ENCODE results near the gene VANGL2.
A peak's percentile ranks its signal among the peaks of the same experiment; 100 is the strongest.

VANGL2 gene

DNA sequence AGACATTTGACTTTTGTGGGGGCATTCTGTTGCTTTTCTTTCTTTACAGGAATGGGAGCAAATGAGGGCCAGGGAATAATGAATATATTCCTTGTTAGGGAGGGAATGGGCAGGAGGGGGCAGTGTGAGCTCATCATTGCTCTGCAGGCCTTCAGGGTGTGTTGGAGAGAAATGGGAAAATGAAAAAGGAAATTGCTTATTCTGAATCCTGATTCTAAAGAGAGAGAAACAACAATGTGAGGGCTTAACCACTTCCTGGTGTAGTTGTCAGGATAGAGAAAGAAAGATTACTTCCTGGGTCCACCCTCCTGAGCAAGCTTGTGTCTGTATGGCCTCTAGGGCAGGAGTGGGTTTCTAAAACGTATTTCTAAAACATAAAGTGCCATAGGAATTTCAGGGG, 28.3 kb downstream of the VANGL2 start:
- peak; percentile 58 for DNase-seq

DNA sequence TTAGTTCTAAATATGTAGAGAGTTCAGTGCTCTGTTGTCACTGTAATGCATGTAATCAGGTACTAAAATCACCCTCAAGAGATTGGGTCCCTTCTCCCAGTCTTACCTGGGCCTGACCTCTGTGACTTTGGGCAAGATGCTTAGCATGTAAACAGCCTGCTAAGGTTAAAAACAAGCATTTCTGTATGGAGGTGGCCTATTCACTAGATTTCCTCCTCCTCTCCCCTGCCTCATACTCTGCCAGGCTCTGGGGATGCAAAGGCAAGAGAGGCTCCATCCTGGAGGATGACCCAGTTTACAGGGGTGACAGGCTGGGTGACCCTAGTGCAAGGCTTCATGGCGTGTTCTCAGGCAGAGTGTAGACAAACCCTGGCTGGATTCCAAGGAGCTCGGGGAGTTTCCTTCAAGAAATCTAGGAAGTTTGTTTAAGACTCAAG, 28.8 kb downstream of the VANGL2 start:
- no peak for DNase-seq

DNA sequence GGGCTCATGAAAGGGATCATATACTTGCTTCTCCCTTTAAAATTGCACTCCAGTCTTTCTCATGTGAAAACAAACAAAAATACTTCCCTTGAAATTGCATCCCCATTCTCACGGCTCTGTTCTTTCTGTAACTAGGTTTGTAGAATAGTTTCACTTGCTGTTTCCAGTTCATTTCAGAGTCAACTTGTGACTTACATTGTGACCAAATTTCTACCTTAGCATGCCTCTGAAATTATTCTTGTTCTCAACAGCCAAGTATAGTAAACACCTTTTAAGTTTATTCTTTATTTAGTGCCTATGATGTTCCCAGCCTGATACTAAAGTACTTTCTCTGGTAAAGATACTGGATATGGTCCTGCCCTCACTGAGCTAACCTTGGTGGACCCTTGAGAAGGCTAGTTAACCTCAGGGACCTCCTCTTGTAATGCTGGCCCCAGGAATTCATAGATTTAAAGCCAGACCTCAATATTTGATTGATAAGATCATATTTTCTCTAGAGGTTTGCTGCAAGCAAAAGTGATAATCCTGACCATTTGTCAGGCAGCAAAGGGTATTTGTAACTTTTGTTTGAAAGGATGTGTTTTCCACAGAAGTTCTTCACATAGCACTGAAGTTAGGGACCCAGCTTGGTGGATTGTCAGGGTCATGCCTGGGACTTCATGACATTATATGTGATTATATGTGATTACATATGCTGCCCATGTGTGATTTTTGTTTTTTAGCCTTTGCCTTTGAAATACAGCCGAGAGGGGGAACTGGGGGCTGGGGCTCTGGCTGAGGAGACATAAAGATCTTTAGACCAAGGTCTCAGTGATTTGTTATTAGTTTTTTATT, 29.6 kb downstream of the VANGL2 start:
- no peak for DNase-seq

DNA sequence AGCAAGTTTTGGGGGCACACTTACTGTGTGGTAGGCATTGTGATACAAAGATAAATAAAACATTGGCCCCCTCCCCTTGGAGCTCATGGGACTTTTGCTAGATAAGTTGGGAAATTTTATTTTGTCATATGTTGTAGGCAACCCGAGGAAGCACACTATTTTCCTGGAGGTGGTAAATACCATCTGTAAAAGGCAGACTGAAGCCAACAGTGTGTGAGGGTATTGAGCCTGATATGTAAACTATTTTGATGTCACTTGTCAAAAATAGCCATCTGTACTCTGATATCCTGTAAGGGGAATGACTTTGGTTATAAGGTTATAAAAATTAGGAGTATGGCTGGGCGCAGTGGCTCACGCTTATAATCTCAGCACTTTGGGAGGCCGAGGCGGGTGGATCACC, 30.6 kb downstream of the VANGL2 start:
- no peak for DNase-seq

DNA sequence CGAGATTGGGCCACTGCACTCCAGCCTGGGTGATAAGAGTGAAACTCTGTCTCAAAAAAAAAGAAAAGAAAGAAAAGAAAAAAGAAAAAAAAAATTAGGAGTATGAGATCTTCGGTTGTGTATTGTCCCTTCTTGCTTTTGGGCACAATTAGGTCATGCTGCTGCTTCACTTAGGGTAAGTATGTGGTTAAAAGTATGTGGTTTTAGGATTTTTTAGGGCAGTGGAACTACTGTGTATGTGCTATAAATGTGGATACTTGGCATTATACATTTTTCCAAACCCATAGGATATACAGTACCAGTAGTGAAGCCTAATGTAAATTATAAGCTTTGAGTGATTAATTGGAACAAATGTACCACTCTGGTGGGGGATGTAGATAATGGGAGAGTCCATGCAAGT, 31.2 kb downstream of the VANGL2 start:
- no peak for DNase-seq

DNA sequence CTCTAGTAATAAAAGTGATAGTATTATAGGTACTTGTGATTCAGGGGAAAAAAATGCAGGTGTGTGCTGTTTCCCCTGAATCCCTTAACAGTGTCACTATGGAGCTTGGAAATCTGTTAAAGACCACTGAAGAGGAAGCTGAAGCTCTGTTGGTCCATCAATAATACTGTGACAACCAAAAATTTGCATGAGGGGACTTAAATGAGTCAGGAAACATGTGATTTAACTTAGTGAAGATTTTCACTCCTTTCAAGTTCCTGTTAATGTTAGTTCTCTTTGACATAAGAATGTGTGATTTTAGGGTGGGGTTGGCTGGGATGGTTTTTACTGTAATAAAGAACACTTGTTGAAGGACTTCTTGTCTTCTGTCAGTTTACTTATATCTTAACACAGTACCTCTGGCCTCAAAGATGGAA, 32.0 kb downstream of the VANGL2 start:
- DNase-seq: no peak

DNA sequence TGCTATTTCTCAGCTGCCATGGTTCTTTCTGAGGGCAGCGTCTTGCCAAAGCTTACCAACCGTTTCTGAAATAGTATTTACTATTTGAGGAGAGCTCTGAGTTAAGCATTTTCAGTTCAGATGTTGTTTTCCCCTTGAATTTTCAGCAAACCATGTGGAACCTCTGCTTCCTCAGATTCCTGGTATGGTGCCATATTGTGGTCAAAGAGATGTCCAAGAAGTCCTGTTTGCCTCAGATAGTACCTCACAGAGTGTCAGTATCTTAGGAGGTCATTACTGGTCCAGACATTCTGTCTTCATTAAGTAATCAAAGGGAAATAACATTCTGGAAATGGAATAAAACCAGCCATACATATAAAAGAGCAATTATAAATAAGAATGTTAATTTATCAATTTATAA, 36.6 kb downstream of the VANGL2 start:
- no peak for DNase-seq

DNA sequence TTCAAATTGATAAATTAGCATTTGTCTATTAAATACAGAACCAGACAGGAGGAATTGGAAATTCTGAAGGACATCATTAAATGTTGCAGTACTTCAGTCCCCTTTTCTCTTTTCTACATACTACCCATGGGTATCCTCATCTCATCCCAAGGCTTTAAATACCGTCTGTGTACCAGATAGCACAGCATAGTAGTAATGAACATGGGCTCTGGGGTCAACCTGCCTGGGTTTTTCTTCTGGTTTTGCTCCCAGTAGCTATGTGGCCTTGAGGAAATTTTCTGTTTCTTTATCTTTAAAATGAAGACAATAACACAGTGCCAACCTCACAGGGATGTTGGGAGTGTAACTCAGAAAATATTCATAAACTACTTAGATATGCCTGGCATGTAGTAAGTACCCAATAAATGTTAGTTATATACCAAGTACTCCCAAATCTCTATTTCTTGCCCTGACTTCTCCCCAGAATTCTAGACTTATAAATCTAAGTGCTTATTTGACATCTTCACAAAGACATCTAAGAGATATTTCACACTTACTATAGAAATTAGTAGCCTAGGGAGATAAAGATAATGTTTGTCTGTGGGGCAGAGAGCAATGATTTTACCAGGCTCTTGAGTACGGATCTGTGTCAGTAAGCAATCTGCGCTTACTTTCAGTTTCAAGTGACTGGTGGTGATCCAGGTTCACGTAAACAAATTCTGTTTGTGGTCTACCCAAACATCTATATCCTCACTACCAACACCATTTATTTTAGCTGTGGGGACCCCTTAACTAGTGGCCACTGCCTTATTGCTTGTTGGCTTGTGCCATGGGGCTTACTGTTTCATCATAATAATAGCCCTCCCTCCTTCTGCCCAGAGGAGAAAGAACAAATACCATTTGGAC, 37.3 kb downstream of the VANGL2 start:
- no peak for DNase-seq

DNA sequence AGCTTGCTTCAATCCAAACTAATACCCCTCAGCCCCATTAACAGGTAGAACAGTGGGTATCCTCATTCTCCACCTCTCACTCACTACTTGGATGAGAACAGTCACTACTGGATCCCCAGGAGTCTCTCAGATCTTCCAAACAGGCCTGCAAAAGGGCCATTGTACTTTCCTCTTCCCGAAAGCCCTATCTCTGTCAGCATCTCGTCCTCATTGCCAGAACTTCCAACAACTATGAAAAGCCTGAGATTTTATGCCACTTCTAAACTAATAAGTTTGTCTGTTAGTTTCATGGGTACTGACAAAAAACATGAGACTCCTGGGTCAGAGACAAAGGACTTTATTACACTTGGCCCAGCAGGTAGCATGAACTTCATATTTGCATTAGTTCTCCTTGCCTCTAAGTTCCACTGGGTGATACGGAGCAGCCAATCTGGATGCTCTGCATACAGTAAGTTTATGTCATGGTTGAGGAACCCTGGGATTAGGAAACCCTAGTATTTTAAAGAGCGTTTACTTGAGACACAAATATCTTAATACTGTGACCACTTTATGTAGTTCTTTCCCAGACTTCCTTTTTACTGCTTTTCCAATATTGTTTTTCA, 38.1 kb downstream of the VANGL2 start:
- DNase-seq: no peak

DNA sequence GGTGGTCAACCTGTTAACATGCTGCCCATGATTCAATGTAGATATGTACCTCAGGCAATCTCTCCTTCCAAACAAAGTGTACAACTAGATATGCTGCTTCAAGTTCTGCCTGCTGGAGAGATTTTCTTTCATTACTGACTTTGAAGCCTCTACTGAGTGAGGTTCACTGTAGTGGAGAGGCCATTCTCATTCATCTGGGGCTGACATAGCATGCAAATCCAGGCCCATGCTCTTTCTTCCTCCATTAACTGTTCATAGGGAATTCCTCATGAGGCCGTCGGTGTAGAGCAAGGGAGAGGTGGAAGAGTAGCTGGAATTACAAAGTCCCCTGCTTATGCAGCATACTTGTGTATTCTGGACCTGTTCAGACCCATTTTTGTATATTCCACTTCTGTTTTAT, 38.6 kb downstream of the VANGL2 start:
- peak; percentile 20 for DNase-seq

DNA sequence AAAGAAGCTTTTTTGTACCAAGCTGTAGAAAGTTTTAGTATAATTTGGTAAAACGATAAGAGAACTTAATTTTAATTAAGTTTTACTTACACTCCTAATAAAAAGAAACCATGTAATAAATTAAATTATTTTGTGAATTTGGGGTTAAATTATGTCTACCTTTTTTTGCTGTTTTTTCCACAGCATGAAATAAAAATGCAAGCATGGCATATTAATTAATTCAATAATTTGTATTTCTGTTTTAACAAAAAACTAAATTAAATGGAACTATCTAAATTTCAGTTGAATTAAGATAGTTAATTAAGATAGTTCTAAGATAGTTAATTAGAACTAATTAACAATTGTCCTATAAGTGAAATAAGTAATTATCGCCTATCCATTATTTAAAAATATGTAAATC, 39.4 kb downstream of the VANGL2 start:
- DNase-seq: no peak

DNA sequence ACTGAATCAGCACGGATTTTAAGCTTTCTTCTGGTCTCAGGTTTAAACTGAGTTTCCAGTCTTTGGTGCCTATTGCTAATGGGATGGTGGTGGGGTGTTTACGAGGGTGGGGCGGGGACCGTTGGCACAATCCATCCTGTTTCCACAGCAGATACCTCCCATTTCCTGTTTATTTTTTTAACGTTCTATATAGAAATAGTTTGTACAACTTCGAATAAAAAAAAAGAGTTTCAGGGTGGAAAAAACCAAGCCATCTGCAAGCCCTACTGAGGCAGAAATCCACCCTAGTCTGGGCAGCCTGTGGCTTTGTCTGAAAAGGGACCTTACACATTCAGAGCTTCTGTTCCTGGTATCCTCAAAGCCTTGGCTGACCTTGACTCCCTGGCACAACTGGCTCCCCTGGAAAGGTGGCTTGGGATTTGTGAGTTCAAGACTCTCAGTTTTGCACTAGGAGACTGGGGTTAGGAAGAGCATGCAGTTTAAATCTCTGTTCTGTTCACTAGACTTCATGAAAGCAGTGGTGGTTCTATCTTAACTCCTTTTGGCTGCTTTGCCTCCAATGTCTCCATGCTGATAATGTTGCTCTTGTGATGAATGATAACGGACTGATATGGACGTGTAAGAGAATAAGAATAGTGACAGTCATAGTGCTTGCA, 46.7 kb downstream of the VANGL2 start:
- no peak for DNase-seq

DNA sequence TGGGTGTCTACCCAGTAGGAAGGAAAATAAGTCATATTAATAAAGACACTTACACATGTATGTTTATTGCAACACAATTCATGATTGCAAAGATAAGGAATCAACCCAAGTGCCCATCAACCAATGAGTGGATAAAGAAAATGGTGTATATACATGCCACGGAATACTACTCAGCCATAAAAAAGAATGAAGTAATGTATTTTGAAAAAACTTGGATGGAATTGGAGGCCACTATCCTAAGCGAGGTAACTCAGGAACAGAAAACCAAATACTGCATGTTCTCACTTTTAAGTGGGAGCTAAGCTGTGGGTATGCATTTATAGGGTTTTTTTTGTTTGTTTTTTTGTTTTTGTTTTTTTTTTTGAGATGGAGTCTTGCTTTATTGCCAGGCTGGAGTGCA, 49.1 kb downstream of the VANGL2 start:
- DNase-seq: no peak

DNA sequence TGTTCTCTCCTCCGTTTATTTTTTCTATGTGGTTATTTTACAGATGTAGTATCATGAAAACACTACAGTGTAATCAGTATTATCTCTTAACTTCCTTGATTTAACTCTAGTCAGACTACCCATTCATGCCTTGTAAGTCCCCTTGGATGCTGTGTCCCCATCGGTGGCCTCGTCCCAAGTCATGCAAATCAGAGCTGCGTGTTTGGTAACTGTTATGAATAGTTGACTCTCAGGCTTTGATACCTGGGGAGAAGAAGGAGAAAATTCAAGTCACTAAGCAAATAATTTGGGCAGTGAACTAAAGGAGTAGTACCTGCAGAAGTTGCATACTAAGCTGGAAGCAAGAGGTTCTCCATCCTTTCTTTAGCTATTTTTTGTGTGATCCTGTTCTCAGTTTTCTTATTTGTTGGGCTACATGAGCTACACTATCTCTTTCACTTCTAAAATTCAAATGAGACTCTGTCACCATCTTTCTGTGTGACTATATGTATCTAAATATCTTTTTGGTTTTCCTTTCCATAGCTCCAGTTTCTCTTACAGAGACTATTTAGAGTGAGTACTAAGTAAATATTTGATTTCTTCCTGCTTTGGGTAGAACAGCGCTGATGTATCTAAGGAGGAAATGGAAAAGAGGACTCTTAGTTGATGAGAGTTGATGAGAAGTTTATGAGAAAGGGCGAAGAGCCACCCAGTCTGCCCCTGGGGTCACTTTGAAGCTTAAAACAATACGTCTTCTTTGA, 50.9 kb downstream of the VANGL2 start:
- no peak for DNase-seq

DNA sequence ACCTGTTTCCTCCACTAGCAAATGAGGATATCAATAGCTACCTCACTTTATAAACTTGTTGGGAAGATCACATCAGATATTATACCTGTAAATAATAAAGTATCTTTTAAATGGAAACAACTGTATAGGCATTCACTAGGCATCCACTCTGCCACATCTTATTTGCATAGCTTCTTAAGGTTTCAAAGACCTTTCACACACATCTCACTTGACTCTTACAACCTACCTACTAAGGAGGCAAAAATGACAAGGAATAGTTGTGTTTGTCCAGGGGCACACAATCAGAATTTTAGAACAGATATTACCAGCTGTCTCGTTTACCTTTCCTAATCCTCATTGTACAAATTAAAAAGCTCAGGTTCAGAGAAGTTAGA, 51.5 kb downstream of the VANGL2 start:
- no peak for DNase-seq

DNA sequence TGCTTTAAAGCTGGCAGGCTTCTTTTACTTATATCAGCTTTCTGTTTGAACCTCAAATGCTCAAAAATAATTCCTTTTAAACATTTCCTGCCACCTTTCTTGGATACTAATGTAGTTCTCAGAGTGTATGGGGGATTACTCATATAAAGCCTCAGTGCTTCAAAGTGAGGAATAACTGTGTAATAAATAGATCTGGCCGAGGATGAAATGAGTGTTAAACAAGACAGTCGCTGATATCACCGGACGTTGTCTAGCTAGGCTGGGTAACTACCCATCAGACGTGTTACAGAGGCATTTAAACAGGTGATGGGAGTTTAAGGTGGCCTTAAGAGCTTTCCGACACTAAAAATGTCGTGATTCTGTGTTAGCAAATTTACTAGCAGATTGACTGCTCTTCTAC, 53.1 kb downstream of the VANGL2 start:
- no peak for DNase-seq

DNA sequence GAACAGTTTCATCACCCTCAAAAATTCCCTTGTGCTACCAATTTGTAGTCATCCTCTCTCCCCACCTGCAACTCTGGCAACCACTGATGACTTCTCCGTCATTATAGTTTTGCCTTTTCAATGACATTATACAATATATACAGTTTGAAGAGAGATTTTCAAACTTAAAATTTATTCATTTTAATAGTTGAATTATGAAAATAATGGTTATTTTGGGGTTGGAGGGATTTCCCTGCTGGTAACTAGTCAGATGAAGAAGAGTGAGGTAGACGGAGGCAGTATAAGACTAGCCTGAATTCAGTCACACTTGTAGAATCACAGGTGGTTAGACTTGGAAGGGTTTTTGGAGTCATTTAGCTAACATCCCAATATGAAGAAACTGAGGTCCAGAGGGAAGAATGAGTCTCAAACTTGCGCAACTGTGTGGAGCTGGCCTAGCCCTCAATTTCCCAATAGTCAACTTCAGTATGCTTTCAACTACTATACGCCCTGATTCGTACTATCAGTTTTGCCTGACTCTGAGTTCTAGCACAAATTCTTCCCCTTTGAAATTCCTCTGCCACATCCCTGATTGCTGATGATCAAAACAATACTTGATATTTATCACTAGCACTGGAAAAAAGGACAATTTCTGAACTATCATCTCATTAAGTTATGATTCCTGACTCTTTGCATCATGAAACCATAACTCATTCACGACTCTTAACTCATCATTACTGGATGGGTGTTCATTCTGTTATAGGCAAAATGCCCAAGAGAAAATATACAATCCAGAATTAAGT, 54.2 kb downstream of the VANGL2 start:
- DNase-seq: no peak

DNA sequence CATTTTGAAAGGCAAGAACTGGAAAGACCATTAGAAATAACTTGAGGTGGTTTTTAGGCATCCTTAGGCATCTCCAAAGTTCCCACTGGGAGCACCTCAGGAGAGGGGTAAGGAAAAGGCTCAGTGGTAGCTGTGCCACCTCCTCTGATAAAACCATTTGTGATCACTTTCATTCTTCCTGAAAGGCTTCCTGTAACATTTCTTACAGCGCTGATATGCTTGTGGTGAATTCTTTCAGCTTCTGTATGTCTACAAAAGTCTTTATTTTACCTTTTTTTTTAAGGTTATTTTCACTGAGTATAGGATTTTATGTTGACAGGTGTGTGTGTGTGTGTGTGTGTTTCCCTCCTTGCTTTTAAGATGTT, 54.8 kb downstream of the VANGL2 start:
- DNase-seq: no peak

DNA sequence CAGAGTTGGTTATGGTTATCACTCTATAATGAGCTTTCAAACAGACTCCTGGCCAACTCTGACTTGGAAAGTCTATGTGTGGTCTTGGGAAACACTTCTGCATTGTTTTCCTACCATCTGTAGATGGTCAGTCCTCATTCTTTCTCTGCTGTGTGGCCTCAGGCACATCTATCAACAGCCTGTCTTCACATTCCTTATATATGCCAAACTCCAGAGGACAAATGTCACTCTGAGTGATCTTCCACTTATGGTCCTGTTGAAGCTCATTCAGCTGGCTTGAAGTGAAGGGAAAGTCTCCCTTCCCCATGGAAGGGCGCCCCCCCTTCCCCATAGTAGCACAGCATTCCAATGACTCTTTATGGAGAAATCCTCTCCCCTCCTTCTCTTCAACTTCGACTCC, 58.7 kb downstream of the VANGL2 start:
- no peak for DNase-seq

DNA sequence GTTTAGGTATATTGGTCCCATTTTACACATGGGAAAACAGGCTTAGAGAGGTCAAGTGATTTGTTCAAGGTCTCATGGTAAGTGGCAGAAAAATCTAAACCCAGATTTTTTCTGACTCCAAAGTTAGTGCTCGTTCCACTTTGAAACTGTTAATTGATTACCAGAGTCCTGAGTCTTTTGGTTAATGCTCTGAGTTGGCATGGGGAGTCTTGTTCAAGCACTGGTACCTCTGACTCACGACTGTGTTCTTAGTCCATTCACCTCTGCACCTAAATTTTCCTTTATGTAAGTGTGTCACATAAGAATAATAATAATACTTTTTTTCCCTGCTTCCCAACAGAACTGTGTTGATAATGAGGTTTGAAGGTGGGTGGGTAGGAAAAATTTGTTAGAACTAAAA, 59.3 kb downstream of the VANGL2 start:
- no peak for DNase-seq

DNA sequence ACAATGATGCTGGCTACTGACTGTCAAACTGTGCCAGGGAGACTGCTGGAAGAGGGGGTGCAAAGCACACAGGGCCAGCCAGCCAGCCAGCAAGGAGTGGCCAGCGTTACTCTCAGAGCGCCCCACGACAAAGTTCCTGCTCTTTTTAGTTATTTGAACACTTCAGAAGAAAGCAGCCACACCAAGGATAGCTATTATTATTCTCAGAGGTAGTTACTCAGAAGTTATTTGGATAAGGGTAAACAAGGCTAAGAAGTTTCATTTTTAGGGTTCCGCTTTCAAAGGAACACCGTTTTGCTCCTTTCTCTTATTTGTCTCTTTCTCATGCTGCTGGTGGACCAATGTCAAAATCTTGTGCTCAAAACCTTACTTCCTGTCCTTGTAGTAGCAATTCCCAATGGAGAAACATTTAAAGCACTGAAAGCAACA, 59.9 kb downstream of the VANGL2 start:
- no peak for DNase-seq

Measured in eye (tissue), 1 donor.